Activated T-cell treated with anti-CD3 and anti-CD28 coated beads, Interleukin-2, amount 50 U/mL, for 72 hours (primary cell): ENCODE measurements around the gene GSTO1. TPM values are rescaled to one million over a fixed set of nuclear protein-coding genes. Genes with fewer than 3 reads are reported as not detected.

Experiments used
- total RNA-seq, 2 donors: library from RNA; stranded (reverse); gene quantifications; one replicate each; pipeline ENCODE4 v1.2.3, GENCODE V29; 2022

Gene GSTO1
- total RNA-seq, 2 donors from 2014 or later, result 113 to 117 TPM

Other genes with a start within 250 kb of the GSTO1 start
- not detected for gene COL17A1, start 169.0 kb upstream of the GSTO1 start, total RNA-seq
- 10 to 100 TPM; 16.0 to 16.3 TPM for gene SFR1, start 132.7 kb upstream of the GSTO1 start, total RNA-seq
- gene CFAP43, start 22.5 kb upstream of the GSTO1 start, total RNA-seq, result under 1 TPM; 0.21 to 0.31 TPM
- gene GSTO2, start 14.3 kb downstream of the GSTO1 start, total RNA-seq, result 1 to 10 TPM; 6.8 to 9.5 TPM
- gene ITPRIP, start 83.6 kb downstream of the GSTO1 start, total RNA-seq, result 10 to 100 TPM; 27.8 to 29.7 TPM
- 1 to 10 TPM in 1 of 2 donors, under 1 TPM in 1; 0.72 to 1.1 TPM for gene CFAP58, start 98.9 kb downstream of the GSTO1 start, total RNA-seq